Nephron progenitor cell (in vitro differentiated cells): ENCODE data around the gene NCDN.

ENCODE experiments used
- DNase-seq: peaks from one replicate; pipeline ENCODE4 v3.0.0; 2021
- H3K27ac Mint-ChIP-seq: 2 replicates; pipeline ENCODE4 v1.8.0; 2021; ENCODE audit warnings: mild to moderate bottlenecking, moderate library complexity, mixed read lengths
- H3K27me3 Mint-ChIP-seq: 2 replicates; pipeline ENCODE4 v1.8.0; 2021; ENCODE audit warnings: mild to moderate bottlenecking, low read depth, mixed read lengths; ENCODE audit not compliant: poor library complexity
- H3K36me3 Mint-ChIP-seq: 2 replicates; pipeline ENCODE4 v1.8.0; 2021; ENCODE audit warnings: low read depth, mixed read lengths
- H3K4me1 Mint-ChIP-seq: 2 replicates; pipeline ENCODE4 v1.8.0; 2021; ENCODE audit warnings: mixed read lengths
- H3K4me3 Mint-ChIP-seq: 2 replicates; pipeline ENCODE4 v1.8.0; 2021; ENCODE audit warnings: mild to moderate bottlenecking, moderate library complexity, mixed read lengths
- H3K9me3 Mint-ChIP-seq: 2 replicates; pipeline ENCODE4 v1.8.0; 2021; ENCODE audit warnings: mild to moderate bottlenecking, moderate library complexity, mixed read lengths
- TF ChIP-seq, protein P1 (sequence below): fragments of 200-600 bp; sonication (generic); IDR thresholded peaks from 2 replicates; pipeline ENCODE4 v1.5.0; 2021; ENCODE audit warnings: antibody characterized with exemption

Gene NCDN

DNA sequence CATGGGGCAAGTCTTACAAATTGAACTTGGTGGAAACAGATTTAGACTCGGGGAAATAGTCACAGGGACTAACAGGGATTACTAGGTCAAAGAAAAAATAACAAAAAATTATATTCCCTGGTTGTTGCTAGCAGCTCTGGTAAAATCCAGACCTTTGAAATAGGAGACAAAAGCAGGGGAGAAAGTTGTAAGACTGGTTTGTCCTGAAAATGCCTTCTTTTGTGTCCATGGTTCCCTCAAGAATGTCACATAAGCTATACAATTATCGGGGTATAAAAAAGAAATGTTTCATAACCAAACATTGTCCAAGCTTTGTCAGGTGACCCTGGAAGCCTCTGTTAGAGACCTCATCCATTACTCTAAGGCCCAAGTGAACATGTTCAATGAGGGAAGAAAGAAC is 33.5 kb upstream of the NCDN start:
- peaks cover 79% of the 10 kb centered on the region for H3K36me3 Mint-ChIP-seq
- TF ChIP-seq, protein P1, sequence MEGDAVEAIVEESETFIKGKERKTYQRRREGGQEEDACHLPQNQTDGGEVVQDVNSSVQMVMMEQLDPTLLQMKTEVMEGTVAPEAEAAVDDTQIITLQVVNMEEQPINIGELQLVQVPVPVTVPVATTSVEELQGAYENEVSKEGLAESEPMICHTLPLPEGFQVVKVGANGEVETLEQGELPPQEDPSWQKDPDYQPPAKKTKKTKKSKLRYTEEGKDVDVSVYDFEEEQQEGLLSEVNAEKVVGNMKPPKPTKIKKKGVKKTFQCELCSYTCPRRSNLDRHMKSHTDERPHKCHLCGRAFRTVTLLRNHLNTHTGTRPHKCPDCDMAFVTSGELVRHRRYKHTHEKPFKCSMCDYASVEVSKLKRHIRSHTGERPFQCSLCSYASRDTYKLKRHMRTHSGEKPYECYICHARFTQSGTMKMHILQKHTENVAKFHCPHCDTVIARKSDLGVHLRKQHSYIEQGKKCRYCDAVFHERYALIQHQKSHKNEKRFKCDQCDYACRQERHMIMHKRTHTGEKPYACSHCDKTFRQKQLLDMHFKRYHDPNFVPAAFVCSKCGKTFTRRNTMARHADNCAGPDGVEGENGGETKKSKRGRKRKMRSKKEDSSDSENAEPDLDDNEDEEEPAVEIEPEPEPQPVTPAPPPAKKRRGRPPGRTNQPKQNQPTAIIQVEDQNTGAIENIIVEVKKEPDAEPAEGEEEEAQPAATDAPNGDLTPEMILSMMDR, result no peak
- DNase-seq, result no peak
- H3K4me1 Mint-ChIP-seq, result no peaks in the 10 kb centered on the region
- H3K9me3 Mint-ChIP-seq, result peaks cover 45% of the 10 kb centered on the region
- H3K27ac Mint-ChIP-seq, result no peak overlapping the region
- H3K27me3 Mint-ChIP-seq, result peaks cover 2% of the 10 kb centered on the region
- H3K4me3 Mint-ChIP-seq, result no peak overlapping the region

DNA sequence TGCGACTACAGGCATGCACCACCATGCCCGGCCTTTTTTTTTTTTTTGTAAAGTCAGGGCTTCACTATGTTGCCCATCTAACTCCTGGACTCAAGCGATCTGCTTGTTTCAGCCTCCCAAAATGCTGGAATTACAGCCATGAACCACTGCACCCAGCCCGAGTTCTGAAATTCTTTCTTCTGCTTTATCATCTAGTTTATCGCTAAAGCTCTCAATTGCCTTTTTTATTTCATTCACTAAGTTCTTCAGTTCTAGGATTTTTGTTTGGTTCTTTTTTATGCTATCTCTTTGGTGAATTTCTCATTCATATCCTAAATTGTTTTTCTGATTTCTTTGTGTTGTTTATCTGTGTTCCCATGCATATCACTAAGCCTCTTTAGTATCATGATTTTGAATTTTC is 27.4 kb upstream of the NCDN start:
- DNase-seq, result no peak
- no peak overlapping the region for H3K4me3 Mint-ChIP-seq
- H3K4me1 Mint-ChIP-seq, result no peaks in the 10 kb centered on the region
- H3K27ac Mint-ChIP-seq, result no peak overlapping the region
- H3K36me3 Mint-ChIP-seq, result peaks cover 92% of the 10 kb centered on the region
- peaks cover 68% of the 10 kb centered on the region for H3K9me3 Mint-ChIP-seq
- H3K27me3 Mint-ChIP-seq, result peaks cover 8% of the 10 kb centered on the region
- TF ChIP-seq, protein P1, result no peak

DNA sequence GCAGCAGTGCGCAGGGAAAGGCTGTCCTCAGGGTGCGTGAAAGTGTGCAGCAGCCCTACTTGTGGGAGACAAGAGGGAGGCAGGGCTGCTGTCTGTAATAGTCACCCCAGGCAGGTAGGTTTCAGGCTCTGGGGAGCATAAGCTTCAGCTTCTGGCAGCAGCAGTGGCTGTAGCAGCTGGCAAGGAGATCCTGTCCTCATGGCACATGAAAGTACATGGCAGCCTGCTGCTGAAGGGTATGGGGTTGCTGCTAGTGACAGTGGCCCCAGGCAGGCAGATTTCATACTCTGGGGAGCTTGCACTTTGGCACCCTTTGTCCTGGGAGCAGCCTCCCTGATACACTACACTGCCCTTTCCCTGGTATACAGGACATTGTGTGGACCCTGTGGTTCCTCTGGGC is 26.7 kb upstream of the NCDN start:
- TF ChIP-seq, protein P1, result no peak
- Mint-ChIP-seq H3K27me3 (peaks cover 8% of the 10 kb centered on the region), H3K4me3 (no peak overlapping the region), H3K27ac (no peak overlapping the region), H3K36me3 (peaks cover 92% of the 10 kb centered on the region), H3K4me1 (no peaks in the 10 kb centered on the region), H3K9me3 (peaks cover 62% of the 10 kb centered on the region)
- no peak for DNase-seq

DNA sequence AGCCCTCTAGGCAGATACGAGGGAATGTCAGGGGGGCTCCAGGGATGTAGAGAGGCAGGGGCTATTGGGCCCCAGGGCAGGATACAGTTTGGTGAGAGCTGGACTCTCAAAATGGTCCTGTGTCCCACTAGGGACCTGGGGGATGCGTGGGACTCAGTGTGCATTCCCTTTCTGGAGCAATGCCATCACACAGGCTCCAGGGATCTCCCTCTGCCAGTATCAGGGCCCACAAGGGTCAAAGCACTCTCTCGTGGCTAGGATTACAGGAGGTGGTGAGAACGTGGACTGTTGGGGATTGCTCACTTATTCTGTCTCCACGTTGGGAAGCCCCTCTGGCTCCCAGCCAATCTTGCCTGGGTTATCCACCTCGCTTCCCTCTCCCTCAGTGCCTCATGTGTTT is 26.2 kb upstream of the NCDN start:
- TF ChIP-seq, protein P1, result no peak
- Mint-ChIP-seq H3K4me3 (no peak overlapping the region), H3K4me1 (no peaks in the 10 kb centered on the region), H3K27ac (no peak overlapping the region), H3K36me3 (peaks cover 93% of the 10 kb centered on the region), H3K9me3 (peaks cover 62% of the 10 kb centered on the region), H3K27me3 (peaks cover 8% of the 10 kb centered on the region)
- DNase-seq, result no peak

DNA sequence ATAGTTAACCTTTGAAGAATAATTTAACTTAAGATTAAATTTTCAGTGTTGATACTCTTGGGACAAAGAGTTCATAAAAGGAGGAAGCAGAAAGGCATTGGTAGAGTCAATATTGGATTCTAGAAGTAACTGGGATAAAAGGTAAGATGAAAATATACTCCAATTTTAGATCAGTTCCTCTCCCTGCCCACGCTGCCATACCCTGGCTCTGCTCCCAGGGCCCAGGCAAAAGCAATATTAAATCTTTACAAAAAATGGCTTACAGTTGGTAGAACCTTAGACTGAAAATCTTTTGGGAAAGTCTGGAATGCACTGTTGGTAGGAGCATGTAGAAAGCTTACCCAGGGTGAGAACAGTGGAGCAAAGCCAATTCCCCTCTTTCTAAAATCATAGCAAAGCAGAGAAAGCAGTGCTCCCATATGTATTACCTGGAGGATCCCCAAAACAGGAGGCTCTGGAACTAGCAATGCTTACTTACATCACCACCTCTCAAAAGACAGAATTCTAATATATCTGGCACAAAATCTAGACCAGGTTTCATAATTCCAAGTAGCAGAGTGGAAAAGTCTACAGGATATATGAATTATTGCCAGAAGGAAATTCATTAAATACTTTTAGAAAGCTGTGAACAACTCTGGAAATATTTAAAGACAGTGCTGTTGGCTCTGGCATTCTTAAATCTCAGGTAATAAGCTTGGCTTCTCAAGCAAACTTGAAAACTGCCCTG is 24.9 kb upstream of the NCDN start:
- peaks cover 13% of the 10 kb centered on the region for H3K4me1 Mint-ChIP-seq
- TF ChIP-seq, protein P1, result no peak

DNA sequence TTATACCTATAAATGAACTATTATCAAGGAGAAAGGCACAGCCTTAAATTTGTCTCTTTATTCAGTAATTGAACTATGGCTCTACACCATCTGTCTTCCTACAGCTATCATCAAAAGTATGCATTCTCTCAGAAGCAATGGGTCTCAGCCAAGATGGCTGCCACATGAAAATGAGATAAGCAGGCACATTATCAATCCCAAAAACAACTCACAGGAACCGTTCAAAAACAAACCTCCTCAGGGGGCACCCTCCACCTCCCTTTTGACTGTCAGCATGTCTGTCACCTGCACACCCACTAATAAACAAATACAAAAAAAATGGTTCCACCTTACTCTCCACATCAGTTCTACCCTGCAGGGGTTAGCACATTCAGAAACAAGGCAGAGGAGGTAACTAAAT is 24.0 kb upstream of the NCDN start:
- Mint-ChIP-seq H3K4me3 (no peak overlapping the region), H3K27ac (no peak overlapping the region), H3K9me3 (peaks cover 41% of the 10 kb centered on the region), H3K36me3 (peaks cover 71% of the 10 kb centered on the region), H3K27me3 (peaks cover 8% of the 10 kb centered on the region), H3K4me1 (peaks cover 18% of the 10 kb centered on the region)
- TF ChIP-seq, protein P1, result no peak
- no peak for DNase-seq

More for the DNA sequence above, 24.9 kb upstream of the NCDN start:
- H3K4me3 Mint-ChIP-seq, result no peak overlapping the region
- DNase-seq, result no peak
- H3K27ac Mint-ChIP-seq, result no peak overlapping the region
- H3K27me3 Mint-ChIP-seq, result peaks cover 8% of the 10 kb centered on the region
- peaks cover 80% of the 10 kb centered on the region for H3K36me3 Mint-ChIP-seq
- peaks cover 51% of the 10 kb centered on the region for H3K9me3 Mint-ChIP-seq
